SU-DHL-6 (cell line): ENCODE results near the gene SGCE.

Source experiments
- H2AFZ ChIP-seq: fragments of 200-600 bp; sonication (generic); 2 replicates; pipeline ENCODE4 v1.6.1; 2014; ENCODE audit warnings: low read depth, mild to moderate bottlenecking, moderate library complexity, mixed read lengths, antibody characterized with exemption, low read length; ENCODE audit not compliant: severe bottlenecking
- H3F3A ChIP-seq: fragments of 200-600 bp; shearing (Covaris generic); 2 replicates; pipeline ENCODE4 v1.6.0; 2016; ENCODE audit warnings: antibody characterized with exemption, mild to moderate bottlenecking; ENCODE audit not compliant: insufficient read depth
- H3K27ac ChIP-seq: fragments of 200-600 bp; sonication (generic); 2 replicates; pipeline ENCODE4 v1.5.1; 2016; ENCODE audit warnings: low read depth, mild to moderate bottlenecking, low read length, moderate library complexity, mixed read lengths
- H3K27me3 ChIP-seq: fragments of 200-600 bp; sonication (generic), shearing (Covaris generic); 2 replicates; pipeline ENCODE4 v1.6.0; 2014; ENCODE audit warnings: mild to moderate bottlenecking, low read length
- H3K36me3 ChIP-seq: fragments of 200-600 bp; sonication (generic); 2 replicates; pipeline ENCODE4 v1.6.1; 2014; ENCODE audit warnings: mild to moderate bottlenecking, low read length, mixed read lengths
- H3K4me2 ChIP-seq: fragments of 300-600, 200-600 bp; shearing (Covaris generic), sonication (generic); 2 replicates; pipeline ENCODE4 v1.6.0; 2014; ENCODE audit warnings: low read length, low read depth, mild to moderate bottlenecking; ENCODE audit not compliant: poor library complexity, severe bottlenecking
- H3K4me3 ChIP-seq: fragments of 200-600 bp; sonication (generic); 2 replicates; pipeline ENCODE4 v1.5.1; 2014; ENCODE audit warnings: antibody characterized with exemption, low read length, mild to moderate bottlenecking, mixed read lengths; ENCODE audit not compliant: insufficient read depth, poor library complexity, severe bottlenecking
- H3K79me2 ChIP-seq: fragments of 200-600 bp; sonication (generic); 2 replicates; pipeline ENCODE4 v1.6.1; 2014; ENCODE audit warnings: mild to moderate bottlenecking, low read length, moderate library complexity; ENCODE audit not compliant: insufficient read depth
- H3K9ac ChIP-seq: fragments of 200-600 bp; sonication (generic); 2 replicates; pipeline ENCODE4 v1.7.0; 2014; ENCODE audit warnings: mild to moderate bottlenecking, low read length
- H3K9me2 ChIP-seq: fragments of 200-600 bp; sonication (generic); replicated peaks from 2 replicates; pipeline ENCODE4 v1.6.1; 2014; ENCODE audit warnings: low read length; ENCODE audit not compliant: insufficient read depth
- H3K9me3 ChIP-seq: fragments of 200-600 bp; sonication (generic); 2 replicates; pipeline ENCODE4 v1.6.1; 2014; ENCODE audit warnings: low read length, mixed read lengths; ENCODE audit not compliant: insufficient read depth
- H4K20me1 ChIP-seq: fragments of 200-600 bp; sonication (generic); 2 replicates; pipeline ENCODE4 v1.6.1; 2014; ENCODE audit warnings: low read depth, mild to moderate bottlenecking, antibody characterized with exemption, low read length, moderate library complexity, mixed read lengths
- CTCF ChIP-seq: fragments of 200-600 bp; sonication (generic); IDR thresholded peaks from one replicate; pipeline ENCODE4 v1.5.1; 2017; ENCODE audit warnings: antibody characterized with exemption, mild to moderate bottlenecking, low read length, moderate library complexity; ENCODE audit not compliant: insufficient read depth, poor library complexity, severe bottlenecking
- EZH2phosphoT487 ChIP-seq: fragments of 200-600 bp; sonication (generic), shearing (Covaris generic); conservative IDR thresholded peaks from 2 replicates; pipeline ENCODE4 v1.6.1; 2018; ENCODE audit warnings: mild to moderate bottlenecking, antibody characterized with exemption, low read length, moderate library complexity, mixed read lengths

Gene SGCE

GRCh38 chr7:94635687-94636086 lies 20.2 kb downstream of the SGCE start:
- Histone ChIP-seq H2AFZ (no peak overlapping the region), H3K36me3 (no peaks in the 10 kb centered on the region), H3K9me3 (no peaks in the 10 kb centered on the region), H3K27ac (no peak overlapping the region), H3F3A (no peaks in the 10 kb centered on the region), H3K79me2 (no peaks in the 10 kb centered on the region; the same call in 1 of the 2 replicates), H3K9ac (no peak overlapping the region), H3K4me3 (no peak overlapping the region), H3K4me2 (no peak overlapping the region), H3K9me2 (no peaks in the 10 kb centered on the region), H4K20me1 (peaks cover 6% of the 10 kb centered on the region; the same call in 1 of the 2 replicates), H3K27me3 (no peaks in the 10 kb centered on the region)
- TF ChIP-seq EZH2phosphoT487 (no peak), CTCF (no peak)

DNA sequence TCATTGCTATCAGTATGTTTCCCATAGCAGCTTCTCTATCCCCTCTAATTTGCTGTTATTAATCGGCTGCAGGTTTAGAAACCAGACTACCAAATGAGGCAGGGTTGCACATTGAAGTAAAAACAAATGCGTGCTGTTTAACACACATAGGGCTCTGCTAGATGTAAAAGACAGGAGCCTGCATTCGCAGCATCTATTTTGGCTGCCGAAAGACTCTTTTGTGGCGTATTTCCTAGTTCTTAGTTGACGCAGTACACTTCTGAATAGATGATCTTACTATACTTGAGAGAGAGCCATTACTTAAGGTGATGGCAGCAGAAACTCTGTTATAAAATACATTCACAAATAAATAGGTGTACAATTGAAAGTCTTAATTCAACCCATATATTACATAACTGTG lies 21.4 kb downstream of the SGCE start:
- Histone ChIP-seq H3K4me2 (no peak overlapping the region), H3K27ac (no peak overlapping the region), H3K79me2 (no peaks in the 10 kb centered on the region; the same call in 1 of the 2 replicates), H3K27me3 (no peaks in the 10 kb centered on the region), H3K9me3 (no peaks in the 10 kb centered on the region), H3K9me2 (no peaks in the 10 kb centered on the region), H3K36me3 (no peaks in the 10 kb centered on the region), H3F3A (no peaks in the 10 kb centered on the region), H3K9ac (no peak overlapping the region), H3K4me3 (no peak overlapping the region), H2AFZ (no peak overlapping the region), H4K20me1 (peaks cover 10% of the 10 kb centered on the region; the same call in 1 of the 2 replicates)
- TF ChIP-seq CTCF (no peak), EZH2phosphoT487 (no peak)

GRCh38 chr7:94633687-94634086 lies 22.2 kb downstream of the SGCE start:
- Histone ChIP-seq H3K4me3 (no peak overlapping the region), H3K36me3 (no peaks in the 10 kb centered on the region), H3K9ac (no peak overlapping the region), H3K79me2 (no peaks in the 10 kb centered on the region; the same call in 1 of the 2 replicates), H3K27ac (no peak overlapping the region), H2AFZ (no peak overlapping the region), H3K9me2 (no peaks in the 10 kb centered on the region), H3K27me3 (no peaks in the 10 kb centered on the region), H3K4me2 (no peak overlapping the region), H4K20me1 (peaks cover 12% of the 10 kb centered on the region; the same call in 1 of the 2 replicates), H3K9me3 (no peaks in the 10 kb centered on the region), H3F3A (no peaks in the 10 kb centered on the region)
- TF ChIP-seq EZH2phosphoT487 (no peak), CTCF (no peak)
